B cell (primary cell): ENCODE measurements around the gene ZSCAN10. TPM values are rescaled to one million over a fixed set of nuclear protein-coding genes. Genes with fewer than 3 reads are reported as not detected.

Source experiments
- ATAC-seq: fragments of 200-7000 bp; cut with Tn5 transposase; one replicate; pipeline ENCODE4 v1.10.0; 2021; ENCODE audit warnings: low read depth, mild to moderate bottlenecking, moderate number of reproducible peaks, moderate library complexity
- CTCF ChIA-PET: fragments of 350-600 bp; sonication (Branson Sonifier 250); formaldehyde crosslinking; loops from one replicate; lab custom pipeline; 2021; ENCODE audit warnings: antibody characterized with exemption, inconsistent platforms; lab: Charles Lee
- POLR2A ChIA-PET: fragments of 350-600 bp; sonication (Branson Sonifier 250); formaldehyde crosslinking; loops from one replicate; lab custom pipeline; 2021; ENCODE audit warnings: antibody characterized with exemption; lab: Charles Lee
- DNase-seq: peaks from one replicate; pipeline ENCODE4 v3.0.0; 2013
- H2AFZ ChIP-seq: 2 replicates; pipeline ENCODE4 v1.6.1; 2012; ENCODE audit warnings: mild to moderate bottlenecking, low read depth, low read length; ENCODE audit not compliant: insufficient read depth, poor library complexity, severe bottlenecking
- H3K27ac ChIP-seq, 2 donors: 1 replicate in 1 of 2; 2 replicates in 1 of 2; pipeline ENCODE4 v1.5.1; 2012 to 2013; ENCODE audit warnings: low read length in 2 of 2, mild to moderate bottlenecking in 2 of 2, moderate library complexity in 1 of 2
- H3K27me3 ChIP-seq, 4 experiments: fragments of 200-600 bp in 1 of 4; sonication (generic) in 1 of 4; replicated peaks in 1 of 4; 1 replicate in 2 of 4; 2 replicates in 2 of 4; pipeline versions ENCODE4 v1.6.1 to v1.7.0; 2013 to 2016; ENCODE audit warnings: low read length in 3 of 4, mild to moderate bottlenecking in 2 of 4, mixed read lengths in 1 of 4, moderate library complexity in 1 of 4; ENCODE audit not compliant: insufficient read depth in 4 of 4, control insufficient read depth in 3 of 4; ENCODE audit errors: control extremely low read depth in 1 of 4
- H3K36me3 ChIP-seq, 2 experiments: replicated peaks in 1 of 2; 1 replicate in 1 of 2; 2 replicates in 1 of 2; pipeline versions ENCODE4 v1.6.1 to v1.7.1; 2013; ENCODE audit warnings: low read length in 1 of 2; ENCODE audit not compliant: insufficient read depth in 2 of 2, control insufficient read depth in 1 of 2; ENCODE audit errors: control extremely low read depth in 1 of 2, extremely low read depth in 1 of 2
- H3K4me1 ChIP-seq, 2 donors: fragments of 200-600 bp in 1 of 2; sonication (generic) in 1 of 2; 1 replicate in 1 of 2; 2 replicates in 1 of 2; pipeline versions ENCODE4 v1.5.1 to v1.6.1; 2013 to 2017; ENCODE audit warnings: low read length in 2 of 2; ENCODE audit not compliant: control insufficient read depth in 2 of 2, insufficient read depth in 2 of 2
- H3K4me2 ChIP-seq: replicated peaks from 2 replicates; pipeline ENCODE3; 2012; ENCODE audit warnings: mild to moderate bottlenecking, low read depth, low read length; ENCODE audit not compliant: poor library complexity, severe bottlenecking
- H3K4me3 ChIP-seq, 5 experiments: fragments of 200-600 bp in 1 of 5; sonication (generic) in 1 of 5; 1 replicate in 3 of 5; 2 replicates in 2 of 5; pipeline versions ENCODE4 v1.5.1 to v1.7.0; 2011 to 2016; ENCODE audit warnings: low read length in 4 of 5, mild to moderate bottlenecking in 4 of 5, low read depth in 2 of 5, control low read depth in 1 of 5, moderate library complexity in 1 of 5; ENCODE audit not compliant: insufficient read depth in 1 of 5; ENCODE audit errors: control extremely low read depth in 1 of 5, extremely low read depth in 1 of 5
- H3K79me2 ChIP-seq: fragments of 200-600 bp; sonication (generic); one replicate; pipeline ENCODE4 v1.6.0; 2016; ENCODE audit warnings: low read length; ENCODE audit not compliant: control insufficient read depth, insufficient read depth
- H3K9ac ChIP-seq: fragments of 200-600 bp; sonication (generic); 2 replicates; pipeline ENCODE4 v1.6.1; 2017; ENCODE audit warnings: mild to moderate bottlenecking, low read length, moderate library complexity
- H3K9me3 ChIP-seq, 3 donors: one replicate each; pipeline versions ENCODE4 v1.6.1 to v1.7.1; 2013; ENCODE audit warnings: low read length in 2 of 3; ENCODE audit not compliant: control insufficient read depth in 2 of 3, insufficient read depth in 1 of 3; ENCODE audit errors: control extremely low read depth in 1 of 3
- H4K20me1 ChIP-seq: 2 replicates; pipeline ENCODE4 v1.6.0; 2012; ENCODE audit warnings: mild to moderate bottlenecking, low read length; ENCODE audit not compliant: insufficient read depth, control insufficient read depth, poor library complexity, severe bottlenecking
- H3K27ac Mint-ChIP-seq: one replicate; pipeline ENCODE4 v1.8.0; 2021; ENCODE audit warnings: mixed read lengths
- H3K27me3 Mint-ChIP-seq: one replicate; pipeline ENCODE4 v1.8.0; 2021; ENCODE audit warnings: mixed read lengths
- H3K4me1 Mint-ChIP-seq: one replicate; pipeline ENCODE4 v1.8.0; 2021; ENCODE audit warnings: mixed read lengths
- H3K4me3 Mint-ChIP-seq: one replicate; pipeline ENCODE4 v1.8.0; 2021; ENCODE audit warnings: mixed read lengths
- H3K9me3 Mint-ChIP-seq: one replicate; pipeline ENCODE4 v1.8.0; 2022; ENCODE audit warnings: mixed read lengths; ENCODE audit not compliant: insufficient read depth
- CTCF ChIP-seq: fragments of 200-600 bp; IDR thresholded peaks from one replicate; pipeline ENCODE4 v1.8.0; 2022; ENCODE audit warnings: antibody characterized with exemption, mild to moderate bottlenecking
- EZH2 ChIP-seq: IDR thresholded peaks from 2 replicates; pipeline ENCODE4 v1.6.1; 2012; ENCODE audit warnings: borderline replicate concordance, low read depth, mild to moderate bottlenecking, moderate library complexity, low read length; ENCODE audit not compliant: insufficient read depth, poor library complexity, severe bottlenecking
- WGBS: methylation state at CpG from one replicate; pipeline ENCODE4 v1.1.5; 2013; ENCODE audit warnings: missing lambda C conversion rate; ENCODE audit not compliant: insufficient coverage; 5-methylcytosine and 5-hydroxymethylcytosine counted together
- intact Hi-C: fragments of 100-400 bp; cut with micrococcal nuclease; formaldehyde crosslinking; loops from one replicate; pipeline ENCODE4 v1.10.0; 2022
- polyA plus RNA-seq: library from polyadenylated mRNA; depleted of rRNA; stranded (reverse); fragments of >200 nt; gene quantifications from 2 replicates; pipeline ENCODE4 v1.2.3, GENCODE V29; 2012
- total RNA-seq, 2 donors: library from RNA; stranded (reverse); fragments of 120-200 nt in 1 of 2; gene quantifications; 1 replicate in 1 of 2; 2 replicates in 1 of 2; pipeline versions ENCODE4 v1.2.3 to v1.2.4, GENCODE V29; 2013 to 2022

The ZSCAN10 gene
- total and polyA plus RNA-seq, 2 donors (not counting 1 experiment from before 2014, with no cell fraction given) = not detected

GRCh38 chr16:3135126-3135715 lies 36.1 kb upstream of the ZSCAN10 start:
- Histone ChIP-seq H3K79me2 (peaks cover 42% of the 10 kb centered on the region), H4K20me1 (no peaks in the 10 kb centered on the region), H3K4me2 (peak overlapping the region; percentile 89), H3K27me3 (no peaks in the 10 kb centered on the region), H3K4me1 (peaks cover 13 to 18% of the 10 kb centered on the region in 2 donors), H3K4me3 (peak overlapping the region; percentile 70 to 99 (median 86)), H3K27ac (peak overlapping the region; percentile 18 to 75), H3K9ac (peak overlapping the region; percentile 92), H3K36me3 (peaks cover 0 to 11% of the 10 kb centered on the region in 2 experiments), H2AFZ (peak overlapping the region; percentile 88), H3K9me3 (peaks cover 0 to 4% (median 0%) of the 10 kb centered on the region in 3 donors)
- intact Hi-C loops = loop anchor here (1.0 kb wide), 2 partner anchors 11 to 15 kb away; no protein-coding TSS in a partner anchor
- ATAC-seq (no peak), DNase-seq (no peak)
- Mint-ChIP-seq H3K4me1 (peaks cover 28% of the 10 kb centered on the region), H3K27ac (peak overlapping the region; percentile 89), H3K4me3 (peak overlapping the region; percentile 98), H3K9me3 (no peaks in the 10 kb centered on the region), H3K27me3 (no peaks in the 10 kb centered on the region)
- ChIA-PET CTCF (interaction anchor here (0.8 to 11.8 kb wide), 12 partner anchors 9 to 131 kb away, joined by 3 to 238 read pairs (median 6); partner anchors contain the start of gene ZSCAN10), POLR2A (interaction anchor here (0.6 to 4.3 kb wide), 14 partner anchors 11 to 1294 kb away, joined by 3 to 31 read pairs (median 4); partner anchors contain the start of genes ZNF174 and ZSCAN32)
- under 1% methylated on average over 37 of the region's 43 CpGs for WGBS
- TF ChIP-seq CTCF (no peak), EZH2 (no peak)
